HG03045 (cell line): ENCODE data around the gene NR6A1.

Experiments
- ATAC-seq: cut with Tn5 transposase; IDR thresholded peaks from one replicate; pipeline ENCODE4 v1.9.1; 2021; ENCODE audit warnings: mild to moderate bottlenecking, moderate library complexity; ENCODE audit not compliant: unreplicated experiment

Gene NR6A1

GRCh38 chr9:124695280-124695890 lies 75.7 kb downstream of the NR6A1 start:
- no peak for ATAC-seq

GRCh38 chr9:124694414-124695279 lies 76.5 kb downstream of the NR6A1 start:
- no peak for ATAC-seq

GRCh38 chr9:124693403-124693802 lies 77.7 kb downstream of the NR6A1 start:
- ATAC-seq = no peak

GRCh38 chr9:124688238-124688904 lies 82.7 kb downstream of the NR6A1 start:
- ATAC-seq = no peak

GRCh38 chr9:124686918-124687317 lies 84.2 kb downstream of the NR6A1 start:
- ATAC-seq = no peak

GRCh38 chr9:124685217-124685616 lies 85.9 kb downstream of the NR6A1 start:
- ATAC-seq = no peak

- ATAC-seq = no peak
Observed at GRCh38 chr9:124684169-124684568, 86.9 kb downstream of the NR6A1 start.

GRCh38 chr9:124683043-124683442 lies 88.1 kb downstream of the NR6A1 start:
- ATAC-seq = no peak

GRCh38 chr9:124680714-124681390 lies 90.3 kb downstream of the NR6A1 start:
- no peak for ATAC-seq

GRCh38 chr9:124680049-124680448 lies 91.1 kb downstream of the NR6A1 start:
- ATAC-seq = no peak

- ATAC-seq = no peak
Observed at GRCh38 chr9:124676159-124676551, 95.0 kb downstream of the NR6A1 start.

GRCh38 chr9:124675261-124676158 lies 95.6 kb downstream of the NR6A1 start:
- no peak for ATAC-seq

- ATAC-seq = no peak
Observed at GRCh38 chr9:124674651-124675050, 96.5 kb downstream of the NR6A1 start.

GRCh38 chr9:124673063-124673462 lies 98.0 kb downstream of the NR6A1 start:
- ATAC-seq = no peak

- ATAC-seq = no peak
Observed at GRCh38 chr9:124671861-124672260, 99.2 kb downstream of the NR6A1 start.

- no peak for ATAC-seq
Observed at GRCh38 chr9:124666642-124667041, 104.5 kb downstream of the NR6A1 start.

GRCh38 chr9:124665391-124666058 lies 105.6 kb downstream of the NR6A1 start:
- ATAC-seq = no peak

GRCh38 chr9:124664143-124664542 lies 107.0 kb downstream of the NR6A1 start:
- ATAC-seq = no peak

- no peak for ATAC-seq
Observed at GRCh38 chr9:124663046-124663961, 107.8 kb downstream of the NR6A1 start.
